Measurements from ENCODE around the gene SMARCA1.

Gene SMARCA1

GRCh38 chrX:129452523-129452922 lies 70.8 kb downstream of the SMARCA1 start:
- no peak for DNase-seq (ENCODE audit: low read depth)

GRCh38 chrX:129450123-129450522 lies 73.2 kb downstream of the SMARCA1 start:
- DNase-seq (ENCODE audit: low read depth) = no peak

DNA sequence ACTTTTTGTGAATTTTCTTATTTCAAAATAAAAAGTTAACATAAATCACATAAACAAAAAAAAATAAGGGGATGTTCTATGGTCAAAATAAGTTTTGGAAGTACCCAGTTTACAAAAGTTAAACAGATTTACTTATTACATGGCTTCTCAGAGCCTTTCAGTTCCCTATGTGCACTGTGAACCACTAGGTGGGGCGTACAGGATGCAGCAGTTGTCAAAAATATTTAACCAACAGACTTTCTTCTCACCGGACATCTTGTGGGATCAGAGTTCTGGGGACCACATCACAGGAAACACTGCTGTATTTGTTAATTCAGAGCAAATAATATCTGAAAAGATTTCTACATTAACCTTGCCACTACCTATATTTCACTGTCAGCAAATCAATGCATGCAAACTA lies 74.1 kb downstream of the SMARCA1 start:
- DNase-seq (ENCODE audit: low read depth) = no peak

GRCh38 chrX:129445436-129445835 lies 77.9 kb downstream of the SMARCA1 start:
- no peak for DNase-seq (ENCODE audit: low read depth)

DNA sequence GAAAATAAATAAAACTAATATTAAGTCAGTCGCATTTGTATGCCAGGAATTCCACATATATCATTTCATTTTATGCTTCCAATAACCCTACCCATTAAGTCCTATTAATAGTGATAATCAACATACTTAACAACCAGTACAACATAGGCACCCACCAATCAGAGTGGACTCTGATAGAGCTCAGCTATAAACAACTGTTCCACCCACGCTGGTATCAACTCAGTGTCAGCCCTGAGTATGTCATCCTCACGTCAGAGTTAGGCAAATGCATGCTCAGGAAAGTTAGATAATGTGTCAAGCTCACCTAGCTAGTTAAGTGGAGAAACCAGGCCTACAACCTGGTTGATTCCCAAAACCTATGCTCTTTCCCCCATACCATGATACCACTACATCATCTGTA lies 89.3 kb downstream of the SMARCA1 start:
- DNase-seq (ENCODE audit: low read depth) = no peak

- no peak for DNase-seq (ENCODE audit: low read depth)
These were observed 89.8 kb downstream of the SMARCA1 start for GRCh38 chrX:129433461-129433860.

DNA sequence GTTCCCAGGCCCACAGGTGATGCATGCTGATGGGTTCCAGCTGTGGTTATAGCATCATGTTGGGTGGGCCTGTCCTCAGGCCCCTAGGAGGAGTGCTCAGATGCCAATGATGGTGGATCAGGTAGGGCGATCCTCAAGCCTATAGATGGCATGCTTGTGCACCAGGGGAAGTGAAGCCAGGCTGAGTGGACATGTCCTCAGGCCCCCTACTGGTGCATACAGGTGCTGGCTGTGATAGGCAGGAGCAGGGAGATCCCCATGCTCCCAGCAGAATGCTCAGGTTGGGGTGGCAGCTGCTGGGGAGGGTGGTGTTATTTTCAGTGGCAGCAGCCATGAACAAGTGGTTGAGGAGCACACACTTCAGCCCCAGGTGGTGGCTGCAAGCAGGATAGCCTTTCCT lies 96.0 kb downstream of the SMARCA1 start:
- no peak for DNase-seq (ENCODE audit: low read depth)

DNA sequence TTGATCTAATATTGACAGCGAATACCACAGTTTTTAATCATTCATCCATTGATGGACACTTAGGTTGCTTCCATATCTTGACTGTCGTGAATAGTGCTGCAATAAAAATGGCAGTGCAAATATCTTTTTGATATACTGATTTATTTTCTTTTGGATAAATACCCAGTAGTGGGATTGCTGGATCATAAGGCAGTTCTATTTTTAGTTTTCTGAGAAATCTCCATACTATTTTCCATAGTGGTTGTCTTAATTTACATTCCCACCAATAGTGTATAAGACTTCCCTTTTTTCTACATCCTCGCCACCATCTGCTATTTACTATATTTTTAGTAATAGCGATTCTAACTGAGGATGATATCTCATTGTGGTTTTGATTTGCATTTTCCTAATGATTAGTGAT lies 100.1 kb downstream of the SMARCA1 start:
- DNase-seq (ENCODE audit: low read depth) = no peak

DNA sequence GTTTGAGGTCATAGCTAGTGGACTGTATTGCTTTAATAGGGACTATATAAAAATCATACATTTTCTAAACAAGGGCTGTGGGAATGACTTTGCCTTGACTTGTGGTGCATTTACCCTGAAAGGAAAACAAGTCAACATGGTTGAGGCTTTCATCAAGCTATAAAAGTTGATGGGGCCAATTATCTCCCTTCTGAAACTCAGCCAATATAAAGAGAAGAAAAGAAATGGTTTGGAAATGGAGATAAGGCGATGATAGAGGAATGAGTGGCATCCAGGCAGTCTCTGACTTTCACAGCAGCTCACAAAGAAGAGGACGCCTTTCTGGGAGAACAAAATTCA lies 118.7 kb downstream of the SMARCA1 start:
- DNase-seq (ENCODE audit: low read depth) = no peak

- no peak for DNase-seq (ENCODE audit: low read depth)
These were observed 119.2 kb downstream of the SMARCA1 start for GRCh38 chrX:129403974-129404669.
